ENCODE results near the gene ODAD3.

- TF ChIP-seq CTCF (IDR thresholded peaks at IDR 0.05) (no peak), EP300 (IDR thresholded peaks at IDR 0.05) (no peak), POLR2A (IDR thresholded peaks at IDR 0.05) (no peak)
These were observed 13.5 kb upstream of the ODAD3 start for GRCh38 chr19:11448410-11448809.

Measured in stomach (tissue), 4 donors.